Esophagus muscularis mucosa (tissue), 4 donors: Measurements from ENCODE around the gene IL36A. TPM values are rescaled to one million over a fixed set of nuclear protein-coding genes. Genes with fewer than 3 reads are reported as not detected.

Experiments
- DNase-seq: peaks from one replicate; pipeline ENCODE4 v3.0.0-alpha.2; 2017; ENCODE audit errors: extremely low spot score
- H3K27ac ChIP-seq, 4 donors: fragments of 200-600 bp; sonication (generic); replicated peaks in 1 of 4; 1 replicate in 3 of 4; 2 replicates in 1 of 4; pipeline ENCODE4 v1.5.1; 2016 to 2019; ENCODE audit warnings: mild to moderate bottlenecking in 1 of 4
- H3K27me3 ChIP-seq, 4 donors: fragments of 200-600 bp; sonication (generic); one replicate each; pipeline versions ENCODE4 v1.5.1 to v1.6.0; 2016 to 2019
- H3K36me3 ChIP-seq, 4 donors: fragments of 200-600 bp; sonication (generic); one replicate each; pipeline ENCODE4 v1.5.1; 2016 to 2019
- H3K4me1 ChIP-seq, 4 donors: fragments of 200-600 bp; sonication (generic); one replicate each; pipeline ENCODE4 v1.5.1; 2016 to 2019
- H3K4me3 ChIP-seq, 4 donors: fragments of 200-600 bp; sonication (generic); 1 replicate in 2 of 4; 2 replicates in 2 of 4; pipeline ENCODE4 v1.5.1; 2016 to 2019; ENCODE audit warnings: mild to moderate bottlenecking in 4 of 4, moderate library complexity in 1 of 4
- H3K9me3 ChIP-seq, 4 donors: fragments of 200-600 bp; sonication (generic); 1 replicate in 3 of 4; 2 replicates in 1 of 4; pipeline ENCODE4 v1.5.1; 2016 to 2019
- CTCF ChIP-seq, 3 experiments: fragments of 200-600 bp in 2 of 3; fragments of 450-650 bp in 1 of 3; sonication (generic) in 2 of 3; IDR thresholded peaks; one replicate each; pipeline ENCODE4 v1.5.1; 2017 to 2019; ENCODE audit warnings: antibody characterized with exemption in 3 of 3, mild to moderate bottlenecking in 2 of 3, moderate library complexity in 1 of 3
- EP300 ChIP-seq: sonication (generic); formaldehyde crosslinking; IDR thresholded peaks from one replicate; pipeline ENCODE4 v1.6.1; 2017; ENCODE audit warnings: antibody characterized with exemption
- POLR2A ChIP-seq: fragments of 450-650 bp; IDR thresholded peaks from one replicate; pipeline ENCODE4 v1.6.1; 2017; ENCODE audit warnings: antibody characterized with exemption, moderate library complexity, mild to moderate bottlenecking, low read depth
- POLR2AphosphoS5 ChIP-seq, 2 donors: sonication (generic); formaldehyde crosslinking; IDR thresholded peaks; one replicate each; pipeline ENCODE4 v1.6.1; 2017; ENCODE audit warnings: antibody characterized with exemption in 2 of 2
- WGBS: methylation state at CpG from one replicate; pipeline ENCODE4 v1.1.5; 2018; 5-methylcytosine and 5-hydroxymethylcytosine counted together
- intact Hi-C: fragments of 100-400 bp; cut with DNase I; formaldehyde crosslinking; loops from one replicate; pipeline ENCODE4 v1.15.1; 2023
- total RNA-seq, 4 donors: library from RNA; depleted of rRNA; stranded (reverse); fragments of >200 nt; gene quantifications; one replicate each; pipeline versions ENCODE4 v1.1.0 to v1.2.1, GENCODE V29; 2016

IL36A gene
- total RNA-seq, 4 donors from 2014 or later = not detected

GRCh38 chr2:112973156-112973555 is 32.1 kb upstream of the IL36A start:
- Histone ChIP-seq H3K27ac (no peak overlapping the region), H3K27me3 (peaks cover 0 to 13% (median 2%) of the 10 kb centered on the region in 4 donors), H3K4me1 (no peaks in the 10 kb centered on the region), H3K4me3 (no peak overlapping the region), H3K36me3 (no peaks in the 10 kb centered on the region), H3K9me3 (no peaks in the 10 kb centered on the region)
- no peak for DNase-seq
- intact Hi-C loops = no loop called here
- no peak for TF ChIP-seq CTCF (IDR thresholded peaks at IDR 0.05)
- no peak for TF ChIP-seq POLR2AphosphoS5 (IDR thresholded peaks at IDR 0.05)
- no peak for TF ChIP-seq POLR2A
- TF ChIP-seq EP300 = no peak
- WGBS = 71% methylated on average over 2 of the region's 2 CpGs

- Histone ChIP-seq H3K36me3 (no peaks in the 10 kb centered on the region), H3K27ac (no peak within 1 kb of the TSS), H3K27me3 (peaks cover 0 to 9% (median 2%) of the 10 kb centered on the region in 4 donors), H3K4me3 (no peak within 1 kb of the TSS), H3K9me3 (no peaks in the 10 kb centered on the region), H3K4me1 (no peaks in the 10 kb centered on the region)
- DNase-seq = no peak
- 85% methylated on average over 5 of the region's 7 CpGs for WGBS
- no peak for TF ChIP-seq CTCF (IDR thresholded peaks at IDR 0.05)
- TF ChIP-seq POLR2A = no peak
- TF ChIP-seq POLR2AphosphoS5 (IDR thresholded peaks at IDR 0.05) = no peak
- TF ChIP-seq EP300 = no peak
- intact Hi-C loops = no loop called here
Observed at GRCh38 chr2:112977559-112978056, 27.7 kb upstream of the IL36A start, which contains the start of gene IL36G. TSS of gene IL36G (plus strand) at chr2:112978006. CDS start at chr2:112978639, 633 bp downstream.

GRCh38 chr2:112979731-112980130 is 25.5 kb upstream of the IL36A start:
- peaks cover 0 to 9% (median 2%) of the 10 kb centered on the region in 4 donors for H3K27me3 ChIP-seq
- H3K36me3 ChIP-seq = no peaks in the 10 kb centered on the region
- H3K4me3 ChIP-seq = no peak overlapping the region
- WGBS = 100% methylated on average over 1 of the region's 1 CpG
- no peak for DNase-seq
- no peak overlapping the region for H3K27ac ChIP-seq
- intact Hi-C loops = no loop called here
- TF ChIP-seq POLR2A = no peak
- TF ChIP-seq EP300 = no peak
- no peak for TF ChIP-seq POLR2AphosphoS5 (IDR thresholded peaks at IDR 0.05)
- no peak for TF ChIP-seq CTCF (IDR thresholded peaks at IDR 0.05)
- no peaks in the 10 kb centered on the region for H3K4me1 ChIP-seq
- no peaks in the 10 kb centered on the region for H3K9me3 ChIP-seq

- no peaks in the 10 kb centered on the region for H3K36me3 ChIP-seq
- DNase-seq = no peak
- intact Hi-C loops = no loop called here
- TF ChIP-seq EP300 = no peak
- TF ChIP-seq POLR2AphosphoS5 (IDR thresholded peaks at IDR 0.05) = no peak
- no peak for TF ChIP-seq CTCF (IDR thresholded peaks at IDR 0.05)
- no peak for TF ChIP-seq POLR2A
- H3K9me3 ChIP-seq = no peaks in the 10 kb centered on the region
- H3K27ac ChIP-seq = no peak overlapping the region
- H3K27me3 ChIP-seq = peaks cover 0 to 9% (median 2%) of the 10 kb centered on the region in 4 donors
- H3K4me1 ChIP-seq = no peaks in the 10 kb centered on the region
- WGBS = 71% methylated on average over 1 of the region's 1 CpG
- H3K4me3 ChIP-seq = no peak overlapping the region
Observed at GRCh38 chr2:112980537-112980936, 24.7 kb upstream of the IL36A start.

- WGBS = 85% methylated on average over 5 of the region's 5 CpGs
- no peak for DNase-seq
- Histone ChIP-seq H3K36me3 (no peaks in the 10 kb centered on the region), H3K27ac (no peak overlapping the region), H3K9me3 (peaks cover 0 to 8% (median 2%) of the 10 kb centered on the region in 4 donors), H3K4me1 (no peaks in the 10 kb centered on the region), H3K4me3 (no peak overlapping the region), H3K27me3 (no peaks in the 10 kb centered on the region)
- TF ChIP-seq EP300 = no peak
- intact Hi-C loops = no loop called here
Observed at GRCh38 chr2:112985090-112985489, 20.2 kb upstream of the IL36A start.
